GM10248 (cell line): ENCODE data around the gene CISD2.
A peak's percentile ranks its signal among the peaks of the same experiment; 100 is the strongest.
"Not testable (repeated sequence)": the region's sequence is repeated elsewhere in the genome, so short reads cannot be mapped to it uniquely, and the experiment has no call there.

ENCODE experiments used
- CTCF ChIA-PET: fragments of 300-600 bp; sonication (Branson Sonifier 250); formaldehyde crosslinking; extraction: SDS; loops from one replicate; lab custom pipeline; 2021; ENCODE audit warnings: antibody characterized with exemption; lab: Yijun Ruan, JAX
- POLR2A ChIA-PET: fragments of 350-650 bp; sonication (Branson Sonifier 250); formaldehyde crosslinking; extraction: SDS; loops from one replicate; lab custom pipeline; 2020; ENCODE audit warnings: antibody characterized with exemption; lab: Yijun Ruan, JAX
- DNase-seq: peaks from one replicate; pipeline ENCODE4 v3.0.0; 2012; ENCODE audit errors: extremely low spot score
- TF ChIP-seq, protein P1 (sequence below): IDR thresholded peaks from 2 replicates; pipeline ENCODE4 v1.5.1; 2012; ENCODE audit warnings: mild to moderate bottlenecking, low read depth; ENCODE audit errors: extremely low read depth, missing control alignments, control extremely low read depth

Gene CISD2

DNA sequence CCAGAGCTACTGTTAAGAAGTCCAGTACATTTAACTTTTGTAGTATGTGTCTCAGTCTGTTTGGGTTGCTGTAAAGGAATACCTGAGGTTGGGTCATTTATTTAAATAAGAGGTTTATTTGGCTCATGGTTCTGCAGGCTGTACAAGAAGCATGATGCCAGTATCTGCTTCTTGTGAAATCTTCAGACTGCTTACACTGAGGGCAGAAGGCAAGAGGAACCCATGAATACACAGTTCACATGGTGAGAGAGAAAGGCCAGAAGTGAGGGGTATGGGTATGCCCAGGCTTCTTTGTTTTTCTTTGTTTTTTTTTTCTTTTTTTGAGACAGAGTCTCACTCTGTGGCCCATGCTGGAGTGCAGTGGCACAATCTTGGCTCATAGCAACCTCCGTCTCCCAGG is 6.0 kb upstream of the CISD2 start:
- POLR2A ChIA-PET: no interaction called here
- no peak for DNase-seq

DNA sequence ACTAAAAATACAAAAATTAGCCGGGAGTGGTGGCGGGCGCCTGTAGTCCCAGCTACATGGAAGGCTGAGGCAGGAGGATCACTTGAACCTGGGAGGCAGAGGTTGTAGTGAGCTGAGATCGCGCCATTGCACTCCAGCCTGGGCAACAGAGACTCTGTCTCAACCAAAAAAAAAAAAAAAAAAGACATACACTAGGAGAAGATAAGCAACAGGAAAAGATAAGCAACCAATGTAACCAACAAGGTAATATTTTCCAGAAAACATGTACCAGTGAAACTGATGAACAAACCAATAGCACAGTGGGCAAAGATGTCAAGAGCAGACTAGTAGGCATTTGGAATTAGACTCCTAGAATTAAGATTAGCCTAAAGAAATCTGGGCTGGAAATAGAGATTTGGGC is 3.5 kb upstream of the CISD2 start:
- POLR2A ChIA-PET, DNase-seq: not testable (repeated sequence)
- CTCF ChIA-PET: interaction anchor here (3.0 kb wide), 1 partner anchor 15 kb away, joined by 12 read pairs; no protein-coding TSS in a partner anchor

More for the DNA sequence above, 6.0 kb upstream of the CISD2 start:
- TF ChIP-seq, protein P1, sequence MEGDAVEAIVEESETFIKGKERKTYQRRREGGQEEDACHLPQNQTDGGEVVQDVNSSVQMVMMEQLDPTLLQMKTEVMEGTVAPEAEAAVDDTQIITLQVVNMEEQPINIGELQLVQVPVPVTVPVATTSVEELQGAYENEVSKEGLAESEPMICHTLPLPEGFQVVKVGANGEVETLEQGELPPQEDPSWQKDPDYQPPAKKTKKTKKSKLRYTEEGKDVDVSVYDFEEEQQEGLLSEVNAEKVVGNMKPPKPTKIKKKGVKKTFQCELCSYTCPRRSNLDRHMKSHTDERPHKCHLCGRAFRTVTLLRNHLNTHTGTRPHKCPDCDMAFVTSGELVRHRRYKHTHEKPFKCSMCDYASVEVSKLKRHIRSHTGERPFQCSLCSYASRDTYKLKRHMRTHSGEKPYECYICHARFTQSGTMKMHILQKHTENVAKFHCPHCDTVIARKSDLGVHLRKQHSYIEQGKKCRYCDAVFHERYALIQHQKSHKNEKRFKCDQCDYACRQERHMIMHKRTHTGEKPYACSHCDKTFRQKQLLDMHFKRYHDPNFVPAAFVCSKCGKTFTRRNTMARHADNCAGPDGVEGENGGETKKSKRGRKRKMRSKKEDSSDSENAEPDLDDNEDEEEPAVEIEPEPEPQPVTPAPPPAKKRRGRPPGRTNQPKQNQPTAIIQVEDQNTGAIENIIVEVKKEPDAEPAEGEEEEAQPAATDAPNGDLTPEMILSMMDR: no peak
- CTCF ChIA-PET: no interaction called here

DNA sequence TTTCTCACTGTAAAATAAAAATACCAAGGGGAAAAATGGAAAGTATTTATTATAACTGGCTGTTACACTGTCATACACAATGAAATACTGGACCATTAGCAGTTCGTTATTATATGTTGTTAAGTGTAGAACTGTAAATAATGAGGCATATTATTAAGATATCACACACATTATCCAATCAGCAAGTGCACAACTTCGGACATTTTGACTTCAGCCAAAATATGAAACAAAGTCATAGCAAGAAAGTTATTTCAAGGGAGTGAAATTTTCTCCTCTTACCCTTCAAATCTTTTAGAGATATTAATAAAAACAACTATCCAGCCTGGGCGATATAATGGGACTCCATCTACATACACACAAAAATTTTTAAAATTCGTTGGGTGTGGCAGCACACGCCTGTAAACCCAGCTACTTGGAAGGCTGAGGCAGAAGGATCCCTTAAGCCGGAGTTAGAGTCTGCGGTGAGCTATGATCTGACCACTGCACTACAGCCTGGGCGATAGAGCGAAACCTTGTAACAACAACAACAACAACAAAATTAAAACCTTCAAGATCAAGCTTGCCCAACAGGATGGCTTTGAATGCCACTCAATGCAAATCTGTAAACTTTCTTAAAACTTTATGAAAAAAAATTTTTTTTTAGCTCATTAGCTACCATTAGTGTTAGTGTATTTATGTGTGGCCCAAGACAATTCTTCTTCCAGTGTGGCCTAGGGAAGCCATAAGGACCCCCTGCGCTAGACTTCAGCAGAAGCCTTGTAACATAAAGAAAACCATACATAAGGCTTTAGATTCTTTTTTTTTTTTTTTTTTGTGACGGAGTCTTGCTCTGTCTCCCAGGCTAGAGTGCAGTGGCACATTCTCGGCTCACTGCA is 1.3 kb upstream of the CISD2 start:
- POLR2A ChIA-PET: interaction anchor here (1.6 to 2.6 kb wide), 2 partner anchors 16 to 39 kb away, joined by 13 to 49 read pairs; partner anchors contain the start of gene UBE2D3
- CTCF ChIA-PET: interaction anchor here (0.9 to 3.0 kb wide), 5 partner anchors 15 to 40 kb away, joined by 3 to 13 read pairs (median 3); partner anchors contain the start of gene UBE2D3
- DNase-seq: no peak
- TF ChIP-seq, protein P1: no peak

DNA sequence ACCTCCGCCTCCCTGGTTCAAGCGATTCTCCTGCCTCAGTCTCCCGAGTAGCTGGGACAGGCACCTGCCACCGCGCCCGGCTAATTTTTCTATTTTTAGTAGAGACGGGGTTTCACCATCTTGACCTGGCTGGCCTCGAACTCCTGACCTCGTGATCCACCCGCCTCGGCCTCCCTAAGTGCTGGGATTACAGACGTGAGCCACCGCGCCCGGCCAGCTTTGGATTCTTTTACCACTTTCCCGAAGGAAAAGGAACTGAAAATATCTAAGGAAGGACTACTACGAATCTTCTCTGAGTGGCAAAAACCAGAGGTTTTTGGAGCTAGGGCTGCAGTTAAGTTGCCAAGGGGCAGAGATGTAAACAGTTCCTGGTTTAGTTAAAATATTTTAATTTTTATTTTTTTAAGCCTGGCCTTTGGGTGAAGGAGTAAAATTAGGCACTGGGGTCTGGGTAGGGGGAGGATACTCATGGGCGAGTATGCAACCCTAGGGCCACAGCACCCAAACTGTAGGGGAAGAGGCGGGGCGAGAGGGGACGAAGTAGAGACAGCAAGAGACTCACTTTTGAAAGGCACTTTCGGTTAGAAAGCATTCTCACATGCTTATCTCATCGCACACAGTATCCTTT is 525 bp upstream of the CISD2 start:
- DNase-seq: no peak
- CTCF ChIA-PET: interaction anchor here (1.3 to 3.0 kb wide), 4 partner anchors 14 to 41 kb away, joined by 3 to 13 read pairs (median 8); partner anchors contain the start of gene UBE2D3
- POLR2A ChIA-PET: interaction anchor here (1.6 to 2.6 kb wide), 2 partner anchors 15 to 40 kb away, joined by 13 to 49 read pairs; partner anchors contain the start of gene UBE2D3
- TF ChIP-seq, protein P1: no peak

DNA sequence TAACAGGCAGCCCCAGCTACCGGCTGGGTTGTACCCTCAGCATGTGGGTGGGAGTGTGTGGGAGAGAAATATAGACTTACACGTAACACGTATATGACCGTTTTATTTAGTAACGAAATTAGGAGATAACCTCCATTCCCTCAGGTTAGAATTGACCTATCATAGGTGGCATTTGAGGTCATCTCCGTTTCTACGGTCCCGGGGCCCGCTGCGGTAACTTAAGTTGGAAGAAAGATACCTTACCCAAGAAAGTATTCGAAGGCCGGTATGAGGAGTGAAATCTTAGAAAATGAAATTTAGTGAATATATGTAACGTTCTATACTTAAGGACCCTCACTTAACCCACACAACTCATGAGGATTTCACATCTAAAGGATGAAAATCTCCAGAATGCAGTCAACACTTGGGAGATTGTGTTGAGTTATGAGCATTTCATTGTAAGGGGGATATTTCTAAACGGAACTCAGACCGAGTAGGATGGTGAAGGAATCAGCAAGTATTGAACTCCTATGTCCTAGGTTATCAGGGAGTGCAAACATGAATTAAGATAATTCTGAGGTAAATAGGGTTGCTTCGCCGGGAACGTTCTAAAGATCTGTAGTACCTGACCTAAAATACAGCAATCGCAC is 891 bp downstream of the CISD2 start:
- POLR2A ChIA-PET: interaction anchor here (0.9 to 2.6 kb wide), 4 partner anchors 12 to 46 kb away, joined by 3 to 49 read pairs (median 8); partner anchors contain the start of gene UBE2D3
- CTCF ChIA-PET: interaction anchor here (0.8 to 2.8 kb wide), 2 partner anchors 42 to 230 kb away, joined by 3 to 13 read pairs; partner anchors contain the start of genes BDH2 and UBE2D3
- DNase-seq: peak; percentile 25
- TF ChIP-seq, protein P1: no peak

DNA sequence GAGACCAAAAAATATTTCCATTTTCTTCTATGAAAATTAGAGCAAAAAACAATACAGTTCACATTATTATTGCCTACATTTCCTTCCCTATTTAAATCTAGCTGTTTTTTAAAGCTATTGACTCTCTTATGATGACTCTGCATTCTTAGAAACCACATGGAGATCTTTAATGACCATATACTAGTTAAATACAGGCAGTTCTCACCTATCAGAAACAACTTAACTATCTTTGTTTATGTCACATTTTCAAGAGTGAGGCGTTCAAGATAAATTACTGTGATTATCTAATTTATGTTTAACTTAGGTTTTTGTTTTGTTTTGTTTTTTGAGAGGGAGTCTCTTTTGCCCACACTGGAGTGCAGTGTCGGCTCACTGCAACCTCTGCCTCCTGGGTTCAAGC is 3.0 kb downstream of the CISD2 start:
- CTCF ChIA-PET: no interaction called here
- TF ChIP-seq, protein P1: no peak
- POLR2A ChIA-PET: no interaction called here
- no peak for DNase-seq

DNA sequence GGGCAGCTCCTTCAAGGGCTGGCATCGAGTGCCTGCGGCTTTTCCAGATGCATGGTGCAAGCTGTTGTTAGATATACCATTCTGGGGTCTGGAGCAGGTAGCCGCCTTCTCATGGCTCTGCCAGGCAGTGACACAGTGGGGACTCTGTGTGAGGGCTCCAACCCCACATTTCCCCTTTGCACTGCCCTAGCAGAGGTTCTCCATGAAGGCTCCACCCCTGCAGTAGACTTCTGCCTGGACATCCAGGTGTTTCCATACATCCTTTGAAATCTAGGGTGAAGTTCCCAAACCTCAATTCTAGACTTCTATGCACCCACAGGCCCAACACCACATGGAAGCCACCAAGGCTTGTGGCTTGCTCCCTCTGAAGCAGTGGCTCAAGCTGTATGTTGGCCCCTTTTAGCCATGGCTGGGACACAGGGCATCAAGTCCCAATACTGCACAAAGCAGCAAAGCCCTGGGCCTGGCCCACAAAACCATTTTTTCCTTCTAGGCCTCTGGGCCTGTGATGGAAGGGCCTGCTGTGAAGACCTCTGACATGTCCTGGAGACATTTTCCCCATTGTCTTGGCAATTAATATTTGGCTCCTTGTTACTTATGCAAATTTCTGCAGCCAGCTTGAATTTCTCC is 8.8 kb downstream of the CISD2 start:
- DNase-seq, POLR2A ChIA-PET, CTCF ChIA-PET: not testable (repeated sequence)

DNA sequence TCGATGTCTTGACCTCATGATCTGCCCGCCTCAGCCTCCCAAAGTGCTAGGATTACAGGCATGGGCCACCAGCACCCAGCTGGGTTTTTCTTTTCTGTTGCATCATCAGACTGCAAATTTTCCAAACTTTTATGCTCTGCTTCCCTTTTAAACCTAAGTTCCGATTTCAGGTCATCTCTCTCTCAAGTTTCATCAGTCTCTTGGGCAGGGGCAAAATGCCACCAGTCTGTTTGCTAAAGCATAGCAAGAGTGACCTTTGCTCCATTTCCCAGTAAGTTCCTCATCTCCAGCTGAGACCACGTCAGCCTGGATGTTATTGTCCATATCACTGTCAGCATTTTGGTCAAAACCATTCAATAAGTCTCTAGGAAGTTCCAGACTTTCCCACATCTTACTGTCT is 9.6 kb downstream of the CISD2 start:
- POLR2A ChIA-PET, DNase-seq, CTCF ChIA-PET: not testable (repeated sequence)
